HG02763 (cell line): Measurements from ENCODE around the gene PDGFRB.

Experiments
- ATAC-seq: cut with Tn5 transposase; IDR thresholded peaks from one replicate; pipeline ENCODE4 v1.9.1; 2021; ENCODE audit warnings: mild to moderate bottlenecking, moderate library complexity; ENCODE audit not compliant: unreplicated experiment

Gene PDGFRB

GRCh38 chr5:150147670-150148069 lies 8.0 kb downstream of the PDGFRB start:
- no peak for ATAC-seq

DNA sequence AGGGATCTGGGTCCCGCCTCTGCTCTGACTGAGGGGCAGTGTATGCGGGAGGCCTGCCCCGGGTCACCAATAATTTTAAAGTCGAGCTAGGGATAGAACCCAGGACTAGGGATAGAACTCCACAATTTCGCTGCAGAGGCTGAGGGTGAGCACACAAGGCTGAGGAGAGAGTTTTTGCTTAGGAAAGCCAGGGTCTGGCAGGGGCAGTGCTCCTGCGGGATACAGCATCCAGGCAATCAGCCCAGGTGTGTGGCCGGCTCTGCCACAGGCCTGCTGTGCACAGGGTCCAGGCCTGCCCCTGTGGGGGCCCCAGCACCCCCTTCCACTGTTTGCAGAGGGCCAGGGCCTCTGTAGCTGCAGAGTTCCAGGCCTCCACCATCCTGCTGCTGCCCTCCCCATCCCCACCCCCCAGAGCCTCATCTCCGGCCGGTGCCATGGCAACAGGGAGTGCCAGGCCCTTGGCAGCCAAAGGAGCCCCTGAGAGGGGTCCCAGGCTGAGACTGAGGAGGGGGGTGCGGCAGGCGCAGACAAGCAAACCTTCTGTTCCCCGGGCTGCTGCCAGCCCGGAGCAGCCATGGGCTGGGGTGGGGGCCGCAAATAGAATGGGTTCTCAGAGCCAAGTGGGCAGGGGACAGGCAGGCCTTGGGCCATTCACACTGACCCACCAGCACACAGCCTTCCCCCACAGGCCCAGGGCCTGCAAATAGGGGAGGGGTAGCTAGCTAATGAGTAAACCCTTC lies 8.6 kb downstream of the PDGFRB start:
- ATAC-seq, result no peak

DNA sequence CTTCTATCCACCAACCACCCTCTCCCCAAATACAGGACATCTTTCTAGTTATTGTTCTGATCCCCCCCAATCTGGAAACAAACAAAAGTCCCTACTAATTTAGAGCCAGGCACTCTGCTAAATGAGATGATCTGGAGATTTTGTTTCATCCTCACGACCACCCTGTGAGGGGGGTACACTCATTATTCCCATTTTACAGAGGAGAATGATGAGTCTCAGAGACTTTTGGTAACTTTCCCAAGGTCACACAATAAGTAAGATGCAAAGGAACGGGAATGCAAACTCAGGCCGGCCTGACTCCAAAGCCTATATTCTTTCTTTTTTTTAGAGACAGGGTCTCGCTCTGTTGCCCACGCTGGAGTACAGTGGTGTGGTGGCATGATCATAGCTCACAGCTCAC lies 9.4 kb downstream of the PDGFRB start:
- ATAC-seq, result no peak

GRCh38 chr5:150144879-150145278 lies 10.8 kb downstream of the PDGFRB start:
- ATAC-seq, result no peak

DNA sequence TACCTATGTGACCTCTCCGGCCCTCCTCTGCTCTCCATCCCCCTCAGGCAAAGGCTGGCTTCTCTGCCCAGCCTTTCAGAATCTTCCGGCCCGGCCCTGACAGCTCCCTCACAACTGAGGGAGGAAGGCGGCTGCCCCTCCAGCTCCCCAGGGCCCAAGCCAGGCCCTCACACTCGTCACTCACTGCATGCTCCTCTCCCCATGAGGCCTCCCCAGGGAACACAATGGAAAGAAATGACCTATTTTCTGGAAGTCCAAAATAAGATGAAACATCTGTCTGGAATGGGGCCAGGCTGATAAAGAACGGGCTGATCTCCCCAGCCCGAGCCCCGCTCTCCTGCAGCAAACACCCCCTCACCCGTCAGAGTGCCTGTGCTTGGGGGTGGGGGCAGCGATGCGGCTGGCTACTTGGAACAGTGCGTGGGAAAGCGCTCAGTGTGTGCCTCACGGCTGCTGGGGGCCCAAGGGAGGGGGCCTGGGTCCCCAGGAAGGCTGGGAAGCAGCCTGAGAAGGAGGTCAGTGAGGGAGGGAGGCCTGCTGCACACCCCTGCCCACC lies 11.3 kb downstream of the PDGFRB start:
- ATAC-seq, result no peak

- no peak for ATAC-seq
Observed at GRCh38 chr5:150143350-150144245, 12.0 kb downstream of the PDGFRB start.

GRCh38 chr5:150142959-150143349 lies 12.7 kb downstream of the PDGFRB start:
- ATAC-seq, result no peak

DNA sequence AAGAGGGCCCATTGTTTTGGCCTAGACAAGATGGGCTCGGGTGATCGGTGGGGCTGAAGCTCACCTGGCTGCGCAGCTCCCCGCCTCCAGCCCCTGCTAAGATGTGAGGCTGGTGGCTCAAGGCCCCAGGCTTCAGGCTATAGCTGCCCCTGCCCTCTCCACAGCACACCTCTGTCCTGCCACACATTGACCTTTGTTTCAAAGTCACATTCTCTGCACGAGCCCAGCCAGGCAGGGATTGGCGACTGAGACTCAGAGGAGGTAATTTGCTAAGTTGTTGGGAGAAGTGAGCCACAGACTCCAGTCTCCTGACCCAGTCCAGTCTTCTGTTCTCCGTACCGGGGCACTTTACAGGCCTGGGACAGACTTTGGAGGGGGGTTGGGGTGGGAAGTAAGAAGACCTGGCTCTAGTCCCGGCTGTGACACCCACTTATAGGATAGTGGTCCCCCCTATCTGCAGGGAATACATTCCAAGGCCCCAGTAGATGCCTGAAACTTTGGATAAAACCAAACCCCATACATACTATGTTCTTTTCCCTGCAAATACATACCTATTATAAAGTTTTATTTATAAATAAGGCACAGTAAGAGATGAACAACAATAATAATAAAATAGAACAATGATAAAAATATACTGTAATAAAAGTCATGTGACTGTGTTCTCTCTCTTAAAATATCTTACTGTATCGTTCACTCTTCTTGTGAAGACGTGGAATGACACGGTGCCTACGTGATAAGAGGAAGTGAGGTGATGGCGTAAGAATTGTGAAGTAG lies 13.3 kb downstream of the PDGFRB start:
- ATAC-seq, result no peak

DNA sequence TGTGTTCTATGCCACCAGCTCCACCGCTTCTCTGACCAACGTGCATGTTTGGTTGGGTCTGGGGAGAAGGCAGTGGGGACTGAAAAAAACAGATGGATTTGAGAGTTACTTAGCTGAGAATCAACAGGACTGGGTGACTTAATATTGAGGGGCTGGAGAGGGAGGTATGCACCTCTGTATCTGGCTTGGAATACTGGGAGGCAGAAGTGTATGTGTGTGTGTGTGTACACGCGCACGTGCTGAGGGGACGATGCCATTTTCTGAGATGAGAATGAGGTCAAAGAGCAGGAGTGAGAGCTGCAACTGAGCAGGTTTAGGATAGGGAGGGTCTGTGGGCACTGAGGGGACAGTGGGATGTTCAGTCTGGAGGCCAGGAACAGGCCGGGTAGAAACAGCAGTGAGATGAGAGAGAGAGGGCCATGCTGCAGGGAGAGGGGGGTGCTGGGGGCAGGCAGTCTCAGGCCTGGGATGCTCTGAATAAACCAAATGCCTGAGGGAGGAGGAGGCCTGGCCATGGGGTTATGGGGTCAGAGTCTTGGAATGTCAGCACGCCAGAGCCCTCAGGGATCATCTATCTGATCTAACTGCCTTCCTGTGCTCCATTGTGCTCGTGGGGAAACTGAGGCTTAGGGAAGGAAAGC lies 14.0 kb downstream of the PDGFRB start:
- ATAC-seq, result no peak

DNA sequence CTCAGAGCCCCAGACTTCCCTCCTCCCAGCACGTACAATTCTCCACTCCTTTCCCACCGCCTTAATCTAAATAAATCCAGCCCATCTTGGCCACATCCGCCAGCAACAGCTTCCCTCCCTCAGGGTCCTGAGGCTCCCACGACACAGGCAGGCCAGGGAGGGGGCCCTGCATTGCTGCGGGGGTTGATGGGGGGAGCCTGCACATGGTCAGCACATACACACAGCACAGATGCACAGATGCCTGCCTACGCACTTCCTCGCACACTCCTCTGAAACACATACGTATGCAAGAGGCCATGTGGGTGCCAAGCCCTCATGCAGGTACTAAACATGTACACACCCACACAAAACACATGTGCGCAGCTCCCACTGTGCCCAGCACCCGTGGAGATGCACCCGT lies 14.8 kb downstream of the PDGFRB start:
- ATAC-seq, result no peak

DNA sequence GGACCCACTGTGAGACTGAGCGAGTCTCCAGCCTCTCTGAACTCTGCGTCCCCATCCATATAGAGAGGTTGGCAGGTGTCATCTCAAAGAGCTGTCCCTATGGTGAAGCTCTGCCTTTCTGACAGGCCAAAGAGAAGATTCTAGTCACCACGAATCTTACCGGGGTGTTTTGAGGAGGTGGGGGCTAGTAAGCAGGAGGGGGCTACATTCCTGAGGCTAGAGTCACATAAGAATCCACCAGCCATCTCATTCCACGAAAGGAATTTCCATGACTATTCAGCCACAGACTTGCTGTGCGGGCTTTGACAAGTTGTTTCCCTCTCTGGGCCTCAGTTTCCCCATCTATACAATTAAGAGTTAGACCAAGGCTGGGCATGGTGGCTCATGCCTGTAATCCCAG lies 16.3 kb downstream of the PDGFRB start:
- ATAC-seq, result no peak

- no peak for ATAC-seq
Observed at GRCh38 chr5:150138551-150139265, 16.9 kb downstream of the PDGFRB start.

DNA sequence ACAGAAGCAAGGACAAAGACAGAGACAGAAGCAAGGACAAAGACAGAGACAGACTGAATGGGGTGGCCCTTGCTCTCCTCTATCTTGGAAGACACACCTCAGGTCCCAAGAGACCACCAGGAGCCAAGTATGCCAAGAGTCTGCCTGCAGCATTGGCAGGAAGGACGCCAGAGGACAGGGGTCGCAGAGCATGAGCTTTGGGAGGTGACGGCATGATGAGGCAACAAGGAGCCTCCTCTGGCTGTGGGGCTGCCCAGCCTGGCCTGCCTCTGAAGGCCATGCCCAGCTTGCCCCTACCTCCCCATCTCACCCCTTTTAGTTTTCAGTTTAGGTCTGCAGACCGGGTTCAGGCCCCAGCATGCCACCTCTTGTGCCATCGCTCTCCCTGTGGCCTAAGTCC lies 17.6 kb downstream of the PDGFRB start:
- ATAC-seq, result no peak

DNA sequence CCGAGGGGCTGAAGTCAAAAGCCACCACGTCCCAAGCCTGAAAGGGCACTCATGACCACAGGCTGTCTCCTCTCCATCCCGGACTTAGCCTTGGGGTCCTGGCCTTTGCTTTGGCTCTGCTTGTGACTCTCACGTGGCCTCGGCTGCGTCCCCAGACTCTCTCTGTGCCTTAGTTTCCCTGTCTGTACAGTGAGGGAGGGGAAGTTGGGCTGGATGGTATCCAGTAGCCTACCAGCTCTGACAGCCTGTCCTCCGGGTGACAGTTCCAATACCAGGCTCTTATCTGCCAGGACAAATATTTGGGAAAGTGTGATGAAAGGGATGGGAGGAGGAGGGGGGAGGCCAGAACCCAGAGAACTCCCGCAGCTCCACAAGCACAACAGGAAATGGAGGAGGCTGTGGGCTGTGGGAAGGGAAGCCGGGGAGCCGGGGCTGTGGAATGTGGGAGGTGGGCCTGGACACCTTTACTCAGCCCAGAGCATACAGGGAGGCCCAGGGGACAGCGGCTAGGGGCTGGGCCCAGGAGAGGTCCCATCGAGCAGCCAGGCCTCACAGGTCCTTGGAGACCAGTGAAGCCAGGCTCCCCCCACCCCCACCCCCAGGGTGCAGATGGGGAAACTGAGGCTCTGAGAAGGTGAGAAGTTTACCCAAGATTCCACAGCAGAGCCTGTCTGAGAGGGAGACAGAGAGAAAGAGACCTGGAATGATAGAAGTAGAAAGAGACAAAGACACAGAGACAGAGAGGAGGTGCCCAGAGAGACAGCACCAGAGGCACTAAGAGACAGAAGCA lies 18.3 kb downstream of the PDGFRB start:
- no peak for ATAC-seq

DNA sequence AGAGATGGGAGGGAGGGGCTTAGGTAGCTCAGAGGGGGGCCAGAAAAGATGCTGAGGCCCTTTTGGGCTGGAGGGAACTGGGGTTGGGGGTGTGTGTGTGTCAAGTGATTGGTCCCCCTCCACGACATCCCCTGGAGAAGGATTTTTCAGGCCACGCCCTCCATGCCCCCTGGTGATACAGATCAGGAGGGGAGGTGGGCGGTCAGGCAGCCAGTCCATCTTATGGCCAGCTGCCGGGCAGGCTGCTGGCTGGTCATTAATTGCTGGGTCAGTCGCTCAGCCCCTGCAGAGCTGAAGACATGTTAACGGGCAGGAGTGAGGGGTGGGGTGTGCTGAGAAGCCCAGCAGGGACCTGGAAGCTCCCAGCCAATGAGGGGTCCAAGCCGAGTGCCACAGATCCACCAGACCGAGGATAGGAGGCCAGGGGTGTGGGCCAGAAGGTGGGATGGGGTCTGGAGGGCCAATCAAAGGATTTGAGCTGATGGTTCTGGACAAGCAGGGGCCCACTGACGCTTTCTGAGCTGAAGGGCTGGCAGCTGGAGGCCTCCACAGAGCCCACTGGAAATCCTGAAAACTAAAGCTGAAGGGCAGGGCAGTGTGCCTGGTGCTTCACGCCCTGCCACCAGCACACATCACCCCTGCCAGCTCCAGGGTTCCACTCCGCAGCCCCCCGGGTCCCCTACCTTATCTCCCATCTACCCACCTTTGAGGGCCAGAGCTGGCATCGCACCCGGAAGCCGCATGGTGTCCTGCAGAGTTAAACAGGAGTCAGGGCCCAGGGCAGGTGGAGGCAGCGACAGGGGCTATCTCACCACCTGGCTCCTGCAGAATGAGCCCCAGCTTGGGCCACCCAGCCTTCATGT lies 19.1 kb downstream of the PDGFRB start:
- ATAC-seq, result no peak

GRCh38 chr5:150135557-150136304 lies 19.9 kb downstream of the PDGFRB start:
- ATAC-seq, result no peak

DNA sequence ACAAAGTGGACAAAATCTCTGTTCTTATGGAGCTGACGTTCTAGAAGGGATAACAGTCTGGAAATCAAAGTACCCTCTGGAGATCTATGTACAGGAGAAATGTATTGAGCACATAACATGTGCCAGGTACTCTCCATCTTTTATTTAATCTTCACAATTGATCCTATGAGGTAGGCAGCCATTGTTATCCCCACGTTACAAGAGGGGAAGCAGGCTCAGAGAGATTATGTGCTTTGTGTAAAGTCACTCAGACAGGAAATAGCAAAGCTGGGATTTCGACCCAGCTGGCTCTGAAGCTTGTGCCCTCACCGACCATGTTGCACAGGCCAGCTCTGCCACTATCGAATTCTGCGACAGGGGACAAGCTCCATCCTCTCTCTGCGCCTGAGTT lies 21.5 kb downstream of the PDGFRB start:
- ATAC-seq, result no peak
